ENCODE measurements around the gene LAG3.

LAG3 gene

GRCh38 chr12:6748761-6749160 lies 23.6 kb upstream of the LAG3 start:
- peaks cover 10% of the 10 kb centered on the region for H3K4me1 ChIP-seq (ENCODE audit: insufficient read depth, poor library complexity, severe bottlenecking)
- H3K4me3 ChIP-seq (ENCODE audit: severe bottlenecking), result no peak overlapping the region
- H3K9me3 ChIP-seq (ENCODE audit: severe bottlenecking), result no peaks in the 10 kb centered on the region
- H3K27ac ChIP-seq (ENCODE audit: poor library complexity, severe bottlenecking), result no peak overlapping the region
- TF ChIP-seq CTCF (IDR thresholded peaks at IDR 0.05; ENCODE audit: poor library complexity, severe bottlenecking), result no peak
- ATAC-seq (ENCODE audit: low read depth), result no peak
- H3K36me3 ChIP-seq (ENCODE audit: low read depth), result peaks cover 52% of the 10 kb centered on the region
- no peak for DNase-seq (ENCODE audit: low spot score)
- no peaks in the 10 kb centered on the region for H3K27me3 ChIP-seq (ENCODE audit: insufficient read depth, poor library complexity, severe bottlenecking)

- H3K27me3 ChIP-seq (ENCODE audit: insufficient read depth, poor library complexity, severe bottlenecking), result no peaks in the 10 kb centered on the region
- no peak overlapping the region for H3K27ac ChIP-seq (ENCODE audit: poor library complexity, severe bottlenecking)
- H3K9me3 ChIP-seq (ENCODE audit: severe bottlenecking), result no peaks in the 10 kb centered on the region
- TF ChIP-seq CTCF (IDR thresholded peaks at IDR 0.05; ENCODE audit: poor library complexity, severe bottlenecking), result no peak
- peaks cover 52% of the 10 kb centered on the region for H3K36me3 ChIP-seq (ENCODE audit: low read depth)
- peaks cover 8% of the 10 kb centered on the region for H3K4me1 ChIP-seq (ENCODE audit: insufficient read depth, poor library complexity, severe bottlenecking)
- ATAC-seq (ENCODE audit: low read depth) (no peak), DNase-seq (ENCODE audit: low spot score) (no peak)
- no peak overlapping the region for H3K4me3 ChIP-seq (ENCODE audit: severe bottlenecking)
Measured at GRCh38 chr12:6750506-6750905, 21.8 kb upstream of the LAG3 start.

- peaks cover 44% of the 10 kb centered on the region for H3K36me3 ChIP-seq (ENCODE audit: low read depth)
- H3K27ac ChIP-seq (ENCODE audit: poor library complexity, severe bottlenecking), result peak overlapping the region; percentile 77
- H3K4me1 ChIP-seq (ENCODE audit: insufficient read depth, poor library complexity, severe bottlenecking), result no peaks in the 10 kb centered on the region
Measured at GRCh38 chr12:6751767-6752166, 20.6 kb upstream of the LAG3 start.

GRCh38 chr12:6752167-6752920 lies 20.0 kb upstream of the LAG3 start:
- no peaks in the 10 kb centered on the region for H3K4me1 ChIP-seq (ENCODE audit: insufficient read depth, poor library complexity, severe bottlenecking)
- peaks cover 44% of the 10 kb centered on the region for H3K36me3 ChIP-seq (ENCODE audit: low read depth)
- ATAC-seq (ENCODE audit: low read depth) (peak; percentile 15; the same call in 2 of the 3 replicates), DNase-seq (ENCODE audit: low spot score) (no peak)
- H3K27ac ChIP-seq (ENCODE audit: poor library complexity, severe bottlenecking), result peak overlapping the region; percentile 77
- no peaks in the 10 kb centered on the region for H3K27me3 ChIP-seq (ENCODE audit: insufficient read depth, poor library complexity, severe bottlenecking)
- no peaks in the 10 kb centered on the region for H3K9me3 ChIP-seq (ENCODE audit: severe bottlenecking)
- H3K4me3 ChIP-seq (ENCODE audit: severe bottlenecking), result peak overlapping the region; percentile 86
- peak; percentile 7 for TF ChIP-seq CTCF (IDR thresholded peaks at IDR 0.05; ENCODE audit: poor library complexity, severe bottlenecking)

More at GRCh38 chr12:6751767-6752166, 20.6 kb upstream of the LAG3 start:
- Histone ChIP-seq H3K9me3 (ENCODE audit: severe bottlenecking) (no peaks in the 10 kb centered on the region), H3K4me3 (ENCODE audit: severe bottlenecking) (peak overlapping the region; percentile 86), H3K27me3 (ENCODE audit: insufficient read depth, poor library complexity, severe bottlenecking) (no peaks in the 10 kb centered on the region)
- DNase-seq (ENCODE audit: low spot score) (no peak), ATAC-seq (ENCODE audit: low read depth) (no peak)
- TF ChIP-seq CTCF (IDR thresholded peaks at IDR 0.05; ENCODE audit: poor library complexity, severe bottlenecking), result no peak
